GM12874 (cell line): Measurements from ENCODE around the gene FIBCD1.

ENCODE experiments used
- TF ChIP-seq, protein P1 (sequence below): IDR thresholded peaks from 2 replicates; pipeline ENCODE4 v1.5.1; 2011; ENCODE audit warnings: low read depth, mild to moderate bottlenecking, control low read depth, low read length, moderate library complexity; ENCODE audit not compliant: insufficient read depth

Gene FIBCD1

DNA sequence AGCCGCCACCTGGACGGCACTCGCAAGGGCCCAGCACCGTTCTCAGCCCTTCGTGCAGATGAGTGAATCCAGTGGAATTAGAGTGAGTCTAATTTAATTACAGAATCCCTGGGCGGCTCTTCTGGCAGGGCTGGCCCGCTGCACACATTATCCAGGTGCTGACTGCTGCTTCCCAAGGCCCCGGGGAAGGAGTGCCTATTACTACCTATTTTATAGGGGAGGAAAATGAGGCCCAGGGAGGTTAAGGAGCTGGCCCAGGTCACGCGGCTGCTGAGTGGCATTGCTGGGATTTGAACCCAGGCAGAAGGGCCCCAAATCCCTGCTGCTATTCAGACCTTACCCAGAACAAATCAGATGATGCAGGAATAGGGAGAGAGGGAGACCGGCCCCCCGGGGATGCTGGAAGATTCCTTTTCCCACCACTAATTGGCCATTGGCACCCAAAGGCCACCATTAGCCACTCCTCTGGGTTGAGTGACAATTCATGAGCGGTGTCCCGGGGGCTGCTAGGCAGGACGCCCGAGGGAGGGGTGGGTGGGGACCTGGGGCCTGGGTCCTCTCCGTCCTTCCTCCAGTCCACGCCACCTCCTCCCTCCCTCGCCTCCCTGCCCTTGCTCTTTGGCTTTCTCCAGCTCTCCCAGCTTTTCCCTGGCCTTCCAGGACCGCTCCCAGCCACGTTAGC is 32.2 kb downstream of the FIBCD1 start:
- TF ChIP-seq, protein P1, sequence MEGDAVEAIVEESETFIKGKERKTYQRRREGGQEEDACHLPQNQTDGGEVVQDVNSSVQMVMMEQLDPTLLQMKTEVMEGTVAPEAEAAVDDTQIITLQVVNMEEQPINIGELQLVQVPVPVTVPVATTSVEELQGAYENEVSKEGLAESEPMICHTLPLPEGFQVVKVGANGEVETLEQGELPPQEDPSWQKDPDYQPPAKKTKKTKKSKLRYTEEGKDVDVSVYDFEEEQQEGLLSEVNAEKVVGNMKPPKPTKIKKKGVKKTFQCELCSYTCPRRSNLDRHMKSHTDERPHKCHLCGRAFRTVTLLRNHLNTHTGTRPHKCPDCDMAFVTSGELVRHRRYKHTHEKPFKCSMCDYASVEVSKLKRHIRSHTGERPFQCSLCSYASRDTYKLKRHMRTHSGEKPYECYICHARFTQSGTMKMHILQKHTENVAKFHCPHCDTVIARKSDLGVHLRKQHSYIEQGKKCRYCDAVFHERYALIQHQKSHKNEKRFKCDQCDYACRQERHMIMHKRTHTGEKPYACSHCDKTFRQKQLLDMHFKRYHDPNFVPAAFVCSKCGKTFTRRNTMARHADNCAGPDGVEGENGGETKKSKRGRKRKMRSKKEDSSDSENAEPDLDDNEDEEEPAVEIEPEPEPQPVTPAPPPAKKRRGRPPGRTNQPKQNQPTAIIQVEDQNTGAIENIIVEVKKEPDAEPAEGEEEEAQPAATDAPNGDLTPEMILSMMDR, result no peak

DNA sequence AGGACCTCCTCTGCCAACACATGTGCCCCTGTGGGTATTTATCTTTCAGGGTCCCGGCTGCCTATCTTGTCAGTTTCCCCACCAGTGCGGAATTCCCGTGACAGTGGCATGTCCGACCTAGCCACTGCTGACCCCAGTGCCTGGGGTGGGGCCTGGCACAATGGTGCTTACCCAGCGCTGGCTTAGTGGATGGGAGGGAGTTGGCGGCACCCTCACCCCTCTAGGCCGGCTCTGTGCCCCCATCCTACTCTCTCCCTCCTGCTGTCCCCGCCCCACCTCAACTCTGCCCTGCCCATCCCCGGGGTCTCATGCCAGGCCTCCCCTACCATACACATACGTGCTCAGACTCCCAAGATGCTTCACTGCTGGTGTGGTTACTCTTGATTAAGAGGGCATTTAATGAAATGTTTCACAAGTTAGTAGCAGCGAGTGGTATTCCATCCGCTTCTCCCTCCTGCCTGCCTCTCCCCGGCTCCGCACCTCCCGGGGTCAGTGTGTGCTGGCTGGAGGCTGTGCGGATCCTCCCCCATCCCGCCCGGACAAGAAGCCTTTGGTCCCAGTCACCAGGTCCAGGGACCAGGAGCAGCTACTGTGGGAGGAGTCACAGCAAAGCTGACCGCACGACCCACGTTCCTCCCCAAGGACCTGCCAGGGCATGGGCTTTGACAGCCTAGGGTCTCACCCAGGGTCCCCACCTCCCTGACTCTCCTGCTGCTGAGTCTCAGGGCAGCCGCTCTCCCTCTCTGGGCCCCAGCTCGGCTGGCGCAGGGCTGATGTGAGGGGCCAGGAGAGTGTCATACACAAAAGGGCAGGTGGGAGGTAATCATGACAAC is 32.9 kb downstream of the FIBCD1 start:
- TF ChIP-seq, protein P1, result no peak

- TF ChIP-seq, protein P1, result no peak
These were observed 33.7 kb downstream of the FIBCD1 start for GRCh38 chr9:130905125-130905901.

GRCh38 chr9:130904070-130905044 is 34.7 kb downstream of the FIBCD1 start:
- TF ChIP-seq, protein P1, result no peak

GRCh38 chr9:130903194-130904069 is 35.6 kb downstream of the FIBCD1 start:
- TF ChIP-seq, protein P1, result no peak
